Calu3 (cell line): Measurements from ENCODE around the gene ELOB. TPM values are rescaled to one million over a fixed set of nuclear protein-coding genes. Genes with fewer than 3 reads are reported as not detected.

Experiments used
- BruUV-seq: library from RNA; stranded (reverse); fragments of 400-500 nt; replicated peaks from 2 replicates; lab custom pipeline; 2021; lab: Mats Ljungman, UMichigan
- CTCF ChIA-PET: fragments of 300-600 bp; sonication (Branson Sonifier 250); formaldehyde crosslinking; loops from one replicate; lab custom pipeline; 2022; ENCODE audit warnings: antibody characterized with exemption; lab: Charles Lee
- DNase-seq: peaks from one replicate; pipeline ENCODE4 v3.0.0; 2022
- H3K27ac Mint-ChIP-seq: one replicate; pipeline ENCODE4 v1.8.0; 2022; ENCODE audit warnings: mixed read lengths; ENCODE audit not compliant: unreplicated experiment
- H3K27me3 Mint-ChIP-seq: one replicate; pipeline ENCODE4 v1.8.0; 2022; ENCODE audit warnings: mixed read lengths; ENCODE audit not compliant: unreplicated experiment
- H3K36me3 Mint-ChIP-seq: one replicate; pipeline ENCODE4 v1.8.0; 2022; ENCODE audit warnings: mild to moderate bottlenecking, moderate library complexity, mixed read lengths; ENCODE audit not compliant: insufficient read depth, unreplicated experiment
- H3K4me1 Mint-ChIP-seq: one replicate; pipeline ENCODE4 v1.8.0; 2022; ENCODE audit warnings: mild to moderate bottlenecking, low read depth, mixed read lengths; ENCODE audit not compliant: unreplicated experiment
- H3K4me3 Mint-ChIP-seq: one replicate; pipeline ENCODE4 v1.8.0; 2022; ENCODE audit warnings: mild to moderate bottlenecking, low read depth, moderate library complexity, mixed read lengths; ENCODE audit not compliant: unreplicated experiment
- H3K9me3 Mint-ChIP-seq: one replicate; pipeline ENCODE4 v1.8.0; 2022; ENCODE audit warnings: low read depth, mixed read lengths; ENCODE audit not compliant: unreplicated experiment
- CTCF ChIP-seq: fragments of 200-600 bp; IDR thresholded peaks from one replicate; pipeline ENCODE4 v1.8.0; 2022; ENCODE audit warnings: antibody characterized with exemption; ENCODE audit not compliant: unreplicated experiment
- intact Hi-C: fragments of 100-400 bp; cut with micrococcal nuclease; formaldehyde crosslinking; loops from one replicate; pipeline ENCODE4 v1.10.0; 2022; ENCODE audit not compliant: unreplicated experiment
- total RNA-seq: library from RNA; stranded (reverse); gene quantifications from 2 replicates; pipeline ENCODE4 v1.2.3, GENCODE V29; 2022

Gene ELOB
- total RNA-seq, 1 experiment from 2014 or later = 269 TPM

GRCh38 chr16:2736476-2737237 lies 40.4 kb downstream of the ELOB start:
- intact Hi-C loops = no loop called here
- Mint-ChIP-seq H3K27me3 (peaks cover 17% of the 10 kb centered on the region), H3K36me3 (no peaks in the 10 kb centered on the region), H3K4me3 (no peak overlapping the region), H3K9me3 (no peaks in the 10 kb centered on the region), H3K27ac (no peak overlapping the region), H3K4me1 (no peaks in the 10 kb centered on the region)
- no TSS peak for BruUV-seq
- CTCF ChIA-PET = no interaction called here
- TF ChIP-seq CTCF = no peak
- no peak for DNase-seq

- Mint-ChIP-seq H3K4me3 (no peak overlapping the region), H3K27me3 (peaks cover 3% of the 10 kb centered on the region), H3K36me3 (no peaks in the 10 kb centered on the region), H3K4me1 (no peaks in the 10 kb centered on the region), H3K9me3 (no peaks in the 10 kb centered on the region), H3K27ac (no peak overlapping the region)
- no peak for DNase-seq
- BruUV-seq = no TSS peak
- intact Hi-C loops = no loop called here
- no peak for TF ChIP-seq CTCF
- CTCF ChIA-PET = no interaction called here
Measured at GRCh38 chr16:2734844-2735515, 42.1 kb downstream of the ELOB start.

- H3K36me3 Mint-ChIP-seq = no peaks in the 10 kb centered on the region
- H3K27ac Mint-ChIP-seq = no peak overlapping the region
- CTCF ChIA-PET = interaction anchor here (0.7 kb wide), 2 partner anchors 23 to 175 kb away, joined by 3 read pairs; no protein-coding TSS in a partner anchor
- peaks cover 5% of the 10 kb centered on the region for H3K4me1 Mint-ChIP-seq
- intact Hi-C loops = no loop called here
- peaks cover 20% of the 10 kb centered on the region for H3K27me3 Mint-ChIP-seq
- TF ChIP-seq CTCF = no peak
- no peaks in the 10 kb centered on the region for H3K9me3 Mint-ChIP-seq
- BruUV-seq = no TSS peak
- no peak for DNase-seq
- no peak overlapping the region for H3K4me3 Mint-ChIP-seq
Measured at GRCh38 chr16:2728034-2728433, 49.0 kb downstream of the ELOB start.

DNA sequence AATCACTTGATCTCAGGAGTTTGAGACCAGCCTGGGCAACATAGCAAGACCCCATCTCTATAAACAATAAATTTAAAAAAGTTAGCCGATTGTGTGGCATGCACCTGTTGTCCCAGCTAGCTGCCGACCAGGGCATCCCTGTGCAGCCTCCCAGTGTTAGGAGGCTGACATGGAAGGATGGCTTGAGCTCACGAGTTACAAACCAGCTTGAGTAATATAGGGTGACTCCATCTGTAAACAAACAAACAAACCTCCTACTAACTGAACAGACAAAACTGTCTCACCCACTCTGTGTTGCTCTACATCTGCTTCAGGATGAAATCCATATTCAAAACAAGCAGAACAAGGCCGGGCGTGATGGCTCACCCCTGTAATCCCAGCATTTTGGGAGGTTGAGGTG lies 50.2 kb downstream of the ELOB start:
- no peak overlapping the region for H3K4me3 Mint-ChIP-seq
- DNase-seq = no peak
- no peaks in the 10 kb centered on the region for H3K9me3 Mint-ChIP-seq
- H3K27me3 Mint-ChIP-seq = peaks cover 20% of the 10 kb centered on the region
- CTCF ChIA-PET = interaction anchor here (0.6 to 0.7 kb wide), 2 partner anchors 54 to 76 kb away, joined by 4 read pairs; no protein-coding TSS in a partner anchor
- intact Hi-C loops = no loop called here
- BruUV-seq = no TSS peak
- TF ChIP-seq CTCF = no peak
- H3K36me3 Mint-ChIP-seq = no peaks in the 10 kb centered on the region
- H3K27ac Mint-ChIP-seq = no peak overlapping the region
- peaks cover 8% of the 10 kb centered on the region for H3K4me1 Mint-ChIP-seq
